Heart left ventricle (tissue), 16 donors: Measurements from ENCODE around the gene SYNE2. TPM values are rescaled to one million over a fixed set of nuclear protein-coding genes. Genes with fewer than 3 reads are reported as not detected.

Experiments
- ATAC-seq, 4 donors: fragments of 200-7000 bp; cut with Tn5 transposase; one replicate each; pipeline ENCODE4 v1.9.1; 2020 to 2022; ENCODE audit warnings: moderate library complexity in 4 of 4, mild to moderate bottlenecking in 3 of 4, moderate number of reproducible peaks in 1 of 4
- DNase-seq, 5 donors: peaks; one replicate each; pipeline ENCODE4 v3.0.0-alpha.2; 2020
- H3K27ac ChIP-seq, 12 donors: fragments of 200-600 bp; sonication (generic) in 4 of 12; one replicate each; pipeline versions ENCODE4 v1.5.0 to v1.8.0; 2016 to 2022; ENCODE audit warnings: mild to moderate bottlenecking in 2 of 12
- H3K27me3 ChIP-seq, 9 donors: fragments of 200-600 bp; sonication (generic) in 2 of 9; one replicate each; pipeline versions ENCODE4 v1.5.1 to v1.8.0; 2016 to 2022; ENCODE audit warnings: mild to moderate bottlenecking in 3 of 9
- H3K36me3 ChIP-seq, 9 donors: fragments of 200-600 bp; sonication (generic) in 2 of 9; one replicate each; pipeline versions ENCODE4 v1.5.0 to v1.8.0; 2018 to 2022; ENCODE audit warnings: mild to moderate bottlenecking in 2 of 9
- H3K4me1 ChIP-seq, 12 donors: fragments of 200-600 bp; sonication (generic) in 4 of 12; one replicate each; pipeline versions ENCODE4 v1.5.0 to v1.8.0; 2016 to 2022; ENCODE audit warnings: mild to moderate bottlenecking in 3 of 12
- H3K4me3 ChIP-seq, 12 donors: fragments of 200-600 bp; sonication (generic) in 4 of 12; one replicate each; pipeline versions ENCODE4 v1.5.0 to v1.8.0; 2017 to 2022; ENCODE audit warnings: mild to moderate bottlenecking in 9 of 12, moderate library complexity in 4 of 12
- H3K9me3 ChIP-seq, 12 donors: fragments of 200-600 bp; sonication (generic) in 4 of 12; one replicate each; pipeline versions ENCODE4 v1.5.0 to v1.8.0; 2016 to 2022; ENCODE audit warnings: mild to moderate bottlenecking in 1 of 12
- POLR2A ChIP-seq, 2 donors: fragments of 450-650 bp; IDR thresholded peaks; one replicate each; pipeline ENCODE4 v1.6.1; 2017; ENCODE audit warnings: antibody characterized with exemption in 2 of 2, mild to moderate bottlenecking in 2 of 2, moderate library complexity in 2 of 2
- WGBS, 4 donors: extraction: QIAGEN DNeasy Blood & Tissue Kit in 2 of 4; methylation state at CpG; one replicate each; pipeline versions ENCODE4 v1.1.5 to v1.1.7; 2013 to 2018; 5-methylcytosine and 5-hydroxymethylcytosine counted together
- intact Hi-C, 10 donors: fragments of 100-400 bp; cut with DNase I; formaldehyde crosslinking; loops; one replicate each; pipeline versions ENCODE4 v1.11.1 to v1.14.2; 2022
- microRNA counts, 2 donors: library from miRNA; unstranded; fragments of <30 nt; microRNA quantifications; one replicate each; lab custom pipeline; 2016
- microRNA-seq, 4 donors: library from miRNA; unstranded; fragments of <30 nt; microRNA quantifications; one replicate each; pipeline versions ENCODE4 to v1.2.0, GENCODE V29; 2017 to 2020
- polyA plus RNA-seq, 2 donors: library from polyadenylated mRNA; stranded (reverse); fragments of 200-250 nt; gene quantifications; one replicate each; pipeline ENCODE4 v1.2.3, GENCODE V29; 2013
- total RNA-seq, 9 donors: library from RNA; depleted of rRNA in 2 of 9; stranded (reverse); fragments of >200 nt in 2 of 9; fragmentation: NEBNext Ultra II Directional in 3 of 9; extraction: Animal tissue kit (Norgen Biotek cat#: 25700) in 3 of 9; gene quantifications; one replicate each; pipeline versions ENCODE4 v1.1.0 to v1.2.4, GENCODE V29; 2016 to 2023
- TF ChIP-seq, protein P1 (sequence below), 12 donors: fragments of 200-600 bp; sonication (generic) in 4 of 12; IDR thresholded peaks; one replicate each; pipeline versions ENCODE4 v1.5.0 to v1.8.0; 2018 to 2022; ENCODE audit warnings: antibody characterized with exemption in 12 of 12, mild to moderate bottlenecking in 5 of 12
- donor health status: ischemic (EF 13 %, LVEDD 7.1; RV severe dilation, severe dysfunction).
- donor health status: healthy with polysubstance abuse.
- donor health status: DM: no; HTN: yes; CAD: no.
- donor health status: DM: no; HTN: no; CAD: no.
- donor health status: ischemic (EF 25% LVEDD 6.9; RV normal size, moderate dysfunction).
- donor health status: ischemic (EF 25% LVEDD 5.7; RV mildly dilated, moderate dysfunction).
- donor health status: healthy.
- donor health status: DM: yes; HTN: yes; CAD: no.
- donor health status: ischemic (EF 35%, LVEDD 5.7; RV mildly dilated, moderate dysfunction).
- donor health status: nonischemic (EF 11% LVEDD 7.7; RV severe dilation, severe dysfunction).
- donor health status: DM: yes; HTN: yes; CAD: no.
- donor health status: PGD.
- donor health status: ischemic (EF 29% LVEDD 5.4; RV normal size, mild dysfunction).
- donor health status: nonischemic (EF 23%, LVEDD 6.1; RV moderate dilation, normal function).

Gene SYNE2
- total and polyA plus RNA-seq, 11 donors: 58.2 to 255 (median 111) TPM

- intact Hi-C loops: no loop called here
- no peaks in the 10 kb centered on the region for H3K36me3 ChIP-seq
- no peaks in the 10 kb centered on the region for H3K27me3 ChIP-seq
- no peak for DNase-seq
- 90 to 95% (median 95%) methylated on average over 21 of the region's 21 CpGs for WGBS, 4 donors
- no peak for ATAC-seq
- H3K27ac ChIP-seq: no peak overlapping the region
- TF ChIP-seq, protein P1, sequence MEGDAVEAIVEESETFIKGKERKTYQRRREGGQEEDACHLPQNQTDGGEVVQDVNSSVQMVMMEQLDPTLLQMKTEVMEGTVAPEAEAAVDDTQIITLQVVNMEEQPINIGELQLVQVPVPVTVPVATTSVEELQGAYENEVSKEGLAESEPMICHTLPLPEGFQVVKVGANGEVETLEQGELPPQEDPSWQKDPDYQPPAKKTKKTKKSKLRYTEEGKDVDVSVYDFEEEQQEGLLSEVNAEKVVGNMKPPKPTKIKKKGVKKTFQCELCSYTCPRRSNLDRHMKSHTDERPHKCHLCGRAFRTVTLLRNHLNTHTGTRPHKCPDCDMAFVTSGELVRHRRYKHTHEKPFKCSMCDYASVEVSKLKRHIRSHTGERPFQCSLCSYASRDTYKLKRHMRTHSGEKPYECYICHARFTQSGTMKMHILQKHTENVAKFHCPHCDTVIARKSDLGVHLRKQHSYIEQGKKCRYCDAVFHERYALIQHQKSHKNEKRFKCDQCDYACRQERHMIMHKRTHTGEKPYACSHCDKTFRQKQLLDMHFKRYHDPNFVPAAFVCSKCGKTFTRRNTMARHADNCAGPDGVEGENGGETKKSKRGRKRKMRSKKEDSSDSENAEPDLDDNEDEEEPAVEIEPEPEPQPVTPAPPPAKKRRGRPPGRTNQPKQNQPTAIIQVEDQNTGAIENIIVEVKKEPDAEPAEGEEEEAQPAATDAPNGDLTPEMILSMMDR (IDR thresholded peaks at IDR 0.05): no peak
- no peak for TF ChIP-seq POLR2A (IDR thresholded peaks at IDR 0.05)
- H3K9me3 ChIP-seq: no peaks in the 10 kb centered on the region
- H3K4me3 ChIP-seq: no peak overlapping the region
- H3K4me1 ChIP-seq: no peaks in the 10 kb centered on the region
Observed at GRCh38 chr14:64260418-64260817, 407.6 kb downstream of the SYNE2 start.

- 88 to 97% (median 95%) methylated on average over 1 of the region's 1 CpG for WGBS, 4 donors
- Histone ChIP-seq H3K4me1 (no peaks in the 10 kb centered on the region), H3K27me3 (no peaks in the 10 kb centered on the region), H3K4me3 (no peak overlapping the region), H3K9me3 (no peaks in the 10 kb centered on the region), H3K27ac (no peak overlapping the region), H3K36me3 (no peaks in the 10 kb centered on the region)
- DNase-seq (no peak), ATAC-seq (no peak)
- TF ChIP-seq POLR2A (IDR thresholded peaks at IDR 0.05): no peak
- TF ChIP-seq, protein P1 (IDR thresholded peaks at IDR 0.05): no peak
- intact Hi-C loops: no loop called here
Observed at GRCh38 chr14:64265222-64265621, 412.4 kb downstream of the SYNE2 start.

GRCh38 chr14:64266239-64266638, 413.4 kb downstream of the SYNE2 start:
- ATAC-seq (no peak), DNase-seq (no peak)
- no peak overlapping the region for H3K27ac ChIP-seq
- WGBS, 4 donors: 48 to 71% (median 61%) methylated on average over 2 of the region's 2 CpGs
- intact Hi-C loops: no loop called here
- H3K4me3 ChIP-seq: no peak overlapping the region
- no peaks in the 10 kb centered on the region for H3K36me3 ChIP-seq
- TF ChIP-seq, protein P1 (IDR thresholded peaks at IDR 0.05): no peak
- no peak for TF ChIP-seq POLR2A (IDR thresholded peaks at IDR 0.05)
- no peaks in the 10 kb centered on the region for H3K27me3 ChIP-seq
- no peaks in the 10 kb centered on the region for H3K4me1 ChIP-seq
- H3K9me3 ChIP-seq: no peaks in the 10 kb centered on the region

DNA sequence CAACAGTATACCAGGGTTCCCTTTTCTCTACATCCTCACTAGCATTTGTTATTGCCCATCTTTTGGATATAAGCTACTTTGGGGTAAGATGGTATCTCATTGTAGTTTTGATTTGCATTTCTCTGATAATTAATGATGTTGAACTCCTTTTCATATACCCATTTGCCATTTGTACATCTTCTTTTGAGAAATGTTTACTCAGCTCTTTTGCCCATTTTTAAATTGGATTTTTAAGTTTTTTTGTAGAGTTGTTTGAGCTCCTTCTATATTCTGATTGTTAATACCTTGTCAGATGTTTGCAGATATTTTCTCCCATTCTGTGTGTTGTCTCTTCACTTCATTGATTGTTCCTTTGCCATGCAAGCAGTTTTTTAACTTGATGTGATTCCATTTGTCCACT, 419.2 kb downstream of the SYNE2 start:
- DNase-seq (no peak), ATAC-seq (no peak)
- Histone ChIP-seq H3K36me3 (no peaks in the 10 kb centered on the region), H3K27me3 (no peaks in the 10 kb centered on the region), H3K27ac (no peak overlapping the region), H3K4me3 (no peak overlapping the region), H3K4me1 (no peaks in the 10 kb centered on the region), H3K9me3 (peaks cover 0 to 7% (median 0%) of the 10 kb centered on the region in 12 donors)
- intact Hi-C loops: no loop called here
- TF ChIP-seq, protein P1 (IDR thresholded peaks at IDR 0.05): no peak
- TF ChIP-seq POLR2A (IDR thresholded peaks at IDR 0.05): no peak

MicroRNA genes within 50 kb of the gene (microRNA counts, 767-probe panel; counts per million panel counts)
- microRNA hsa-miR-548h-5p (lab: Ali Mortazavi, UCI): 0 to 71.6 counts per million in 2 donors

Small RNA genes lying within 50 kb of the gene (microRNA-seq; reads per million reads assigned to microRNA genes)
- gene MIR548H1: 0 reads per million in 4 donors

Other genes starting within 250 kb of the SYNE2 start
- gene WDR89, start 211.1 kb upstream of the SYNE2 start, total RNA-seq: 1 to 10 TPM; 3.3 to 7.6 (median 6.3) TPM
- 1 to 10 TPM; 3.1 to 6.4 TPM for gene WDR89, start 211.1 kb upstream of the SYNE2 start, polyA plus RNA-seq
- gene SGPP1, start 124.9 kb upstream of the SYNE2 start, total RNA-seq: 1 to 10 TPM; 4.3 to 9.2 (median 5.1) TPM
- 1 to 10 TPM; 4.0 to 6.2 TPM for gene SGPP1, start 124.9 kb upstream of the SYNE2 start, polyA plus RNA-seq